AG04449 (cell line): ENCODE measurements around the gene PSMF1.

ENCODE experiments used
- CTCF ChIA-PET: fragments of 350-600 bp; formaldehyde crosslinking; extraction: SDS; loops from one replicate; lab custom pipeline; 2021; ENCODE audit warnings: antibody characterized with exemption; lab: Yijun Ruan, JAX
- POLR2A ChIA-PET: fragments of 400-600, 350-600 bp; formaldehyde crosslinking; extraction: SDS; loops from one replicate; lab custom pipeline; 2020; ENCODE audit warnings: antibody characterized with exemption, inconsistent platforms; lab: Yijun Ruan, JAX
- DNase-seq: peaks from one replicate; pipeline ENCODE4 v3.0.0-alpha.2; 2010; ENCODE audit warnings: low read depth, low spot score
- H3K4me3 ChIP-seq: 2 replicates; pipeline ENCODE4 v1.5.1; 2011; ENCODE audit warnings: low read depth, mild to moderate bottlenecking, control low read depth, low read length
- TF ChIP-seq, protein P1 (sequence below): IDR thresholded peaks from one replicate; pipeline ENCODE4 v1.5.1; 2011; ENCODE audit warnings: mild to moderate bottlenecking, moderate library complexity, low read length, control low read depth, inconsistent platforms; ENCODE audit not compliant: insufficient read depth; ENCODE audit errors: missing control alignments

Gene PSMF1

GRCh38 chr20:1163105-1163504 lies 44.7 kb downstream of the PSMF1 start:
- no peak for DNase-seq
- no peak overlapping the region for H3K4me3 ChIP-seq
- ChIA-PET POLR2A (no interaction called here), CTCF (interaction anchor here (1.2 kb wide), 1 partner anchor 304 kb away, joined by 4 read pairs; no protein-coding TSS in a partner anchor)
- TF ChIP-seq, protein P1, sequence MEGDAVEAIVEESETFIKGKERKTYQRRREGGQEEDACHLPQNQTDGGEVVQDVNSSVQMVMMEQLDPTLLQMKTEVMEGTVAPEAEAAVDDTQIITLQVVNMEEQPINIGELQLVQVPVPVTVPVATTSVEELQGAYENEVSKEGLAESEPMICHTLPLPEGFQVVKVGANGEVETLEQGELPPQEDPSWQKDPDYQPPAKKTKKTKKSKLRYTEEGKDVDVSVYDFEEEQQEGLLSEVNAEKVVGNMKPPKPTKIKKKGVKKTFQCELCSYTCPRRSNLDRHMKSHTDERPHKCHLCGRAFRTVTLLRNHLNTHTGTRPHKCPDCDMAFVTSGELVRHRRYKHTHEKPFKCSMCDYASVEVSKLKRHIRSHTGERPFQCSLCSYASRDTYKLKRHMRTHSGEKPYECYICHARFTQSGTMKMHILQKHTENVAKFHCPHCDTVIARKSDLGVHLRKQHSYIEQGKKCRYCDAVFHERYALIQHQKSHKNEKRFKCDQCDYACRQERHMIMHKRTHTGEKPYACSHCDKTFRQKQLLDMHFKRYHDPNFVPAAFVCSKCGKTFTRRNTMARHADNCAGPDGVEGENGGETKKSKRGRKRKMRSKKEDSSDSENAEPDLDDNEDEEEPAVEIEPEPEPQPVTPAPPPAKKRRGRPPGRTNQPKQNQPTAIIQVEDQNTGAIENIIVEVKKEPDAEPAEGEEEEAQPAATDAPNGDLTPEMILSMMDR: no peak

GRCh38 chr20:1163653-1164052 lies 45.3 kb downstream of the PSMF1 start:
- ChIA-PET CTCF (no interaction called here), POLR2A (no interaction called here)
- H3K4me3 ChIP-seq: no peak overlapping the region
- TF ChIP-seq, protein P1: no peak
- no peak for DNase-seq

DNA sequence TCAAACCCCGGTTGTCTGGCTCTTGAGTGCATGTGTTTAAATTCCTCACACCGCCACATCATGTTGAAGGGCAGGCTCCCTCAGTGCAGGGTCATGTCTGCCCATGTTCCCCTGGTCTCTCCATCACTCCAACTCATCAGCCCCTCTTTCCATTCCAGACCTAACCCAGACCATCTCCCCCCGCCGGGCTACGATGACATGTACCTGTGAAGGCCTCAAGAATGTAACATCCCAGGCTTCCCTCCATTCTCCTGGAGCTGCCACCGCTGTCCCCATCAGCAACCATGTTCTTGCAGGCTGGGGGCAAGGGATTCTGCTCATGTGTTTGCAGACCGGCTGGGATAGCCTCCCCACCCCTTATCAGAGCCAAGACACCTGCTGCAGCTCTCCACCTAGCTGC lies 46.5 kb downstream of the PSMF1 start:
- ChIA-PET CTCF (no interaction called here), POLR2A (no interaction called here)
- no peak for DNase-seq
- no peak overlapping the region for H3K4me3 ChIP-seq
- TF ChIP-seq, protein P1: no peak

DNA sequence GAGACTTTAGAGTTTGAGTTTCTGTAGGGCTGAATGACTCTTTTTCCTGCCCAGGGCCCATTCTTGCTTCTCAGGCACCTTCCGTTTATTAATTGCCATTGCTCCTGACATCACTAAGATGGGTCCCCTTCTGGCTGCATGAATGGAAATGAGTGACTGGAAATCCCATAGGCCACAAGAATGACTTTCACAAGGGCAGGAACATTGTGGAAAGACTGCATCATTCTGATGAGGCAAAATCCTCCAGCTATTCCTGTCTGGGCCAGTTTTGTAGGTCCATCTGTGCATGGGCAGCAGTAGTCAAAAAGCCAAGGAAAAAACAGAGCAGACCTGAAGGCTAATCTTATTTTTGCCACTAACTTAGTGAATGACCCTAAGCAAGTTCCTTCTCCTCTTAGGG lies 47.1 kb downstream of the PSMF1 start:
- CTCF ChIA-PET: no interaction called here
- DNase-seq: no peak

GRCh38 chr20:1165941-1166340 lies 47.5 kb downstream of the PSMF1 start:
- CTCF ChIA-PET: no interaction called here
- no peak for DNase-seq
- no peak overlapping the region for H3K4me3 ChIP-seq
- POLR2A ChIA-PET: no interaction called here
- TF ChIP-seq, protein P1: no peak

More for the DNA sequence above, 47.1 kb downstream of the PSMF1 start:
- POLR2A ChIA-PET: no interaction called here
- TF ChIP-seq, protein P1: no peak
- H3K4me3 ChIP-seq: no peak overlapping the region

GRCh38 chr20:1166948-1167720 lies 48.7 kb downstream of the PSMF1 start:
- POLR2A ChIA-PET: no interaction called here
- H3K4me3 ChIP-seq: no peak overlapping the region
- DNase-seq: no peak
- TF ChIP-seq, protein P1: no peak
- CTCF ChIA-PET: no interaction called here
